HepG2 (cell line): Measurements from ENCODE around the gene TMEM11. TPM values are rescaled to one million over a fixed set of nuclear protein-coding genes. Genes with fewer than 3 reads are reported as not detected.

ENCODE experiments used
- ATAC-seq: fragments of 200-7000 bp; cut with Tn5 transposase; 3 replicates; pipeline ENCODE4 v1.9.1; 2020; ENCODE audit warnings: mild to moderate bottlenecking, moderate library complexity
- BruUV-seq: library from RNA; stranded (reverse); fragments of 400-500 nt; replicated peaks from 2 replicates; lab custom pipeline; 2021; lab: Mats Ljungman, UMichigan
- CTCF ChIA-PET: fragments of 300-600 bp; formaldehyde crosslinking; extraction: SDS; loops from one replicate; lab custom pipeline; 2021; ENCODE audit warnings: low total read pairs, inconsistent platforms, low intra/inter-chr PET ratio; lab: Yijun Ruan, JAX
- POLR2A ChIA-PET: fragments of 350-600 bp; sonication (Branson Sonifier 250); formaldehyde crosslinking; loops from one replicate; lab custom pipeline; 2020; ENCODE audit warnings: antibody characterized with exemption, inconsistent platforms; lab: Yijun Ruan, JAX
- DNase-seq: peaks from one replicate; pipeline ENCODE4 v3.0.0-alpha.2; 2015; ENCODE audit warnings: low spot score
- FAIRE-seq: peaks from 3 replicates; lab custom pipeline; 2011; peaks lifted over from hg19 to GRCh38; lab: Jason Lieb, UNC
- H2AFZ ChIP-seq: one replicate; pipeline ENCODE4 v1.6.1; 2011; ENCODE audit warnings: low read length, inconsistent platforms
- H3K27ac ChIP-seq: fragments of 300-600 bp; 3 replicates; pipeline ENCODE4 v1.8.0; 2011; ENCODE audit warnings: mixed run types, mild to moderate bottlenecking, mixed read lengths, low read length, inconsistent platforms; ENCODE audit not compliant: insufficient read depth; ENCODE audit errors: extremely low read length
- H3K27me3 ChIP-seq, 2 experiments: fragments of 200-600 bp in 1 of 2; 2 replicates in 1 of 2; 3 replicates in 1 of 2; pipeline versions ENCODE4 v1.6.0 to v1.8.0; 2011; ENCODE audit warnings: low read length in 2 of 2, mild to moderate bottlenecking in 2 of 2, moderate library complexity in 2 of 2, inconsistent platforms in 1 of 2; ENCODE audit not compliant: insufficient read depth in 2 of 2, control insufficient read depth in 1 of 2
- H3K36me3 ChIP-seq, 2 experiments: fragments of 200-600 bp in 1 of 2; replicated peaks in 1 of 2; 2 replicates in 1 of 2; 3 replicates in 1 of 2; pipeline versions ENCODE4 v1.5.1 to v1.8.0; 2011; ENCODE audit warnings: low read length in 2 of 2, inconsistent platforms in 1 of 2; ENCODE audit not compliant: insufficient read depth in 2 of 2, control insufficient read depth in 1 of 2
- H3K4me1 ChIP-seq: 2 replicates; pipeline ENCODE4 v1.5.1; 2012; ENCODE audit warnings: low read length, inconsistent platforms; ENCODE audit not compliant: insufficient read depth
- H3K4me2 ChIP-seq: 2 replicates; pipeline ENCODE4 v1.6.0; 2011; ENCODE audit warnings: low read depth, low read length, inconsistent platforms
- H3K4me3 ChIP-seq, 3 experiments: fragments of 200-600 bp in 1 of 3; sonication (generic), shearing (Covaris generic) in 1 of 3; replicated peaks in 1 of 3; 2 replicates each; pipeline ENCODE4 v1.5.1; 2011 to 2016; ENCODE audit warnings: low read length in 3 of 3, inconsistent platforms in 2 of 3, low read depth in 2 of 3, mild to moderate bottlenecking in 2 of 3, control low read depth in 1 of 3, mixed read lengths in 1 of 3; ENCODE audit not compliant: insufficient read depth in 1 of 3
- H3K79me2 ChIP-seq: one replicate; pipeline ENCODE4 v1.6.1; 2011; ENCODE audit warnings: low read length, inconsistent platforms; ENCODE audit not compliant: insufficient read depth
- H3K9ac ChIP-seq: 2 replicates; pipeline ENCODE4 v1.6.0; 2011; ENCODE audit warnings: mild to moderate bottlenecking, low read depth, low read length, inconsistent platforms; ENCODE audit not compliant: insufficient read depth
- H3K9me3 ChIP-seq: 2 replicates; pipeline ENCODE4 v1.5.1; 2012; ENCODE audit warnings: mild to moderate bottlenecking, low read length
- H4K20me1 ChIP-seq: 2 replicates; pipeline ENCODE4 v1.6.0; 2011; ENCODE audit warnings: inconsistent platforms, mild to moderate bottlenecking, low read length, moderate library complexity; ENCODE audit not compliant: insufficient read depth
- GABPB1 ChIP-seq: IDR thresholded peaks from 2 replicates; pipeline ENCODE4 v1.6.1; 2016; ENCODE audit warnings: mild to moderate bottlenecking, missing genetic modification reagents, moderate library complexity, missing compliant biosample characterization
- HNRNPLL ChIP-seq: fragments of 200-400 bp; formaldehyde crosslinking; IDR thresholded peaks from 2 replicates; pipeline ENCODE4 v1.6.1; 2017; ENCODE audit warnings: mild to moderate bottlenecking, low read depth, low read length; ENCODE audit not compliant: poor library complexity, severe bottlenecking
- KLF16 ChIP-seq, 2 experiments: sonication (generic) in 1 of 2; formaldehyde crosslinking in 1 of 2; IDR thresholded peaks; 2 replicates each; pipeline versions ENCODE4 v1.6.1 to v1.8.0; 2016 to 2023; ENCODE audit warnings: missing genetic modification reagents in 2 of 2, missing compliant biosample characterization in 1 of 2
- MAFK ChIP-seq, 2 experiments: IDR thresholded peaks in 1 of 2; conservative IDR thresholded peaks in 1 of 2; 2 replicates each; pipeline ENCODE4 v1.6.1; 2011; ENCODE audit warnings: improper control_type of control experiment in 2 of 2, low read length in 2 of 2
- SALL1 ChIP-seq: sonication (generic); formaldehyde crosslinking; IDR thresholded peaks from 2 replicates; pipeline ENCODE4 v1.8.0; 2022; ENCODE audit warnings: mild to moderate bottlenecking, missing genetic modification reagents
- SIN3A ChIP-seq: IDR thresholded peaks from 2 replicates; pipeline ENCODE4 v1.6.1; 2011; ENCODE audit warnings: low read depth, mild to moderate bottlenecking, control low read depth, low read length, borderline replicate concordance
- SOX6 ChIP-seq, 2 experiments: fragments of 450-650 bp in 1 of 2; sonication (generic) in 1 of 2; formaldehyde crosslinking in 1 of 2; IDR thresholded peaks; 2 replicates each; pipeline versions ENCODE4 v1.4.0 to v1.6.1; 2017 to 2020; ENCODE audit warnings: antibody characterized with exemption in 1 of 2, mild to moderate bottlenecking in 1 of 2, missing genetic modification reagents in 1 of 2
- TFAP4 ChIP-seq: sonication (generic); IDR thresholded peaks from 2 replicates; pipeline ENCODE4 v1.6.1; 2016; ENCODE audit warnings: low read depth, borderline replicate concordance
- ZMYM3 ChIP-seq: sonication (generic); formaldehyde crosslinking; IDR thresholded peaks from 2 replicates; pipeline ENCODE4 v1.5.1; 2020; ENCODE audit warnings: mild to moderate bottlenecking, missing genetic modification reagents
- ZNF160 ChIP-seq: sonication (generic); formaldehyde crosslinking; IDR thresholded peaks from 2 replicates; pipeline ENCODE4 v1.8.0; 2022; ENCODE audit warnings: mild to moderate bottlenecking, inconsistent platforms, missing genetic modification reagents
- ZNF337 ChIP-seq: sonication (generic); formaldehyde crosslinking; IDR thresholded peaks from 2 replicates; pipeline ENCODE4 v1.5.1; 2020; ENCODE audit warnings: missing genetic modification reagents, low read depth, mild to moderate bottlenecking, borderline replicate concordance
- ZNF777 ChIP-seq: sonication (generic); formaldehyde crosslinking; IDR thresholded peaks from 2 replicates; pipeline ENCODE4 v1.4.0; 2020; ENCODE audit warnings: missing genetic modification reagents
- WGBS: methylation state at CpG from one replicate; pipeline ENCODE4 v1.1.6; 2017; ENCODE audit warnings: low lambda C conversion rate; 5-methylcytosine and 5-hydroxymethylcytosine counted together
- in situ Hi-C: cut with HindIII; loops from 2 replicates; pipeline ENCODE4 v1.10.0; 2017; ENCODE audit warnings: low pct_unique_long_range_greater_than_20kb; ENCODE audit not compliant: extremely low pct_ligation_motif_present
- intact Hi-C: fragments of 100-400 bp; cut with micrococcal nuclease; formaldehyde crosslinking; loops from one replicate; pipeline ENCODE4 v1.10.0; 2022; ENCODE audit not compliant: unreplicated experiment
- polyA plus RNA-seq, 8 experiments: library from polyadenylated mRNA; depleted of rRNA in 3 of 8; stranded (reverse) in 7 of 8; unstranded in 1 of 8; fragments of >200 nt; fragmentation: Illumina TruSeq in 4 of 8; extraction: Trizol in 4 of 8; gene quantifications; 2 replicates each; pipeline versions ENCODE4 v1.2.1 to v1.2.3, GENCODE V29; 2011 to 2016; ENCODE audit warnings: low read depth in 4 of 8, missing spikeins in 1 of 8, mixed read lengths in 1 of 8; ENCODE audit not compliant: insufficient read depth in 1 of 8
- total RNA-seq, 5 experiments: library from RNA; depleted of rRNA; stranded (reverse); fragments of >200 nt; fragmentation: Illumina TruSeq; extraction: Trizol; gene quantifications; 2 replicates each; pipeline ENCODE4 v1.2.3, GENCODE V29; 2016; ENCODE audit warnings: low read depth in 1 of 5
- TF ChIP-seq, protein P1 (sequence below): sonication (generic); formaldehyde crosslinking; IDR thresholded peaks from 2 replicates; pipeline ENCODE4 v1.4.0; 2020; ENCODE audit warnings: missing genetic modification reagents
- TF ChIP-seq, protein P2 (sequence below), 2 experiments: sonication (generic) in 1 of 2; formaldehyde crosslinking in 1 of 2; IDR thresholded peaks; 2 replicates each; pipeline versions ENCODE4 v1.5.1 to v1.6.1; 2011 to 2020; ENCODE audit warnings: borderline replicate concordance in 1 of 2, low read depth in 1 of 2, low read length in 1 of 2, mild to moderate bottlenecking in 1 of 2, missing genetic modification reagents in 1 of 2, moderate library complexity in 1 of 2

The TMEM11 gene
- total and polyA plus RNA-seq, 2 of the 13 experiments (the other 11 are each of a cell fraction or from before 2014, with no cell fraction given): 18.7 to 35.0 TPM

- peak; percentile 95 for TF ChIP-seq ZMYM3 (CRISPR knock-in tag)
- TF ChIP-seq SOX6 (IDR thresholded peaks at IDR 0.05): no peak
- TF ChIP-seq SOX6 (CRISPR knock-in tag; IDR thresholded peaks at IDR 0.05): peak; percentile 3; the same call in 1 of the 2 replicates
These were observed 39.9 kb upstream of the TMEM11 start (continued) for GRCh38 chr17:21253646-21254441.

GRCh38 chr17:21252796-21253645 is 39.1 kb upstream of the TMEM11 start, which contains the start of gene NATD1:
Gene NATD1, minus strand, starts transcription at chr17:21253410. Its CDS starts 146 bp downstream, at chr17:21253264.
- H3K9ac ChIP-seq: peak within 1 kb of the TSS; percentile 60; the same call in 1 of the 2 replicates
- ATAC-seq: peak; percentile 56
- BruUV-seq: no TSS peak
- peaks cover 22% of the 10 kb centered on the region for H3K4me1 ChIP-seq
- peak; percentile 68 for DNase-seq
- no peaks in the 10 kb centered on the region for H3K36me3 ChIP-seq
- POLR2A ChIA-PET: interaction anchor here (1.1 kb wide), 1 partner anchor 23 kb away, joined by 3 read pairs; no protein-coding TSS in a partner anchor
- no peak within 1 kb of the TSS for H3K27ac ChIP-seq
- no CpG with 5 or more reads among the region's 117 CpGs for WGBS
- in situ Hi-C loops: no loop called here
- peaks cover 3 to 34% of the 10 kb centered on the region in 2 experiments; a peak in 4 of 5 replicates for H3K27me3 ChIP-seq
- H3K4me3 ChIP-seq: peak within 1 kb of the TSS; percentile 65 to 76 (median 75)
- intact Hi-C loops: loop anchor here (1.0 to 5.0 kb wide), 2 partner anchors 34 to 40 kb away; no protein-coding TSS in a partner anchor
- peaks cover 3% of the 10 kb centered on the region; the same call in 1 of the 2 replicates for H4K20me1 ChIP-seq
- H3K79me2 ChIP-seq: no peaks in the 10 kb centered on the region
- FAIRE-seq: no peak
- no peaks in the 10 kb centered on the region for H3K9me3 ChIP-seq
- H3K4me2 ChIP-seq: peak within 1 kb of the TSS; percentile 87
- CTCF ChIA-PET: interaction anchor here (1.3 kb wide), 1 partner anchor 27 kb away, joined by 3 read pairs; no protein-coding TSS in a partner anchor
- H2AFZ ChIP-seq: no peak within 1 kb of the TSS
- TF ChIP-seq HNRNPLL: peak; percentile 79
- no peak for TF ChIP-seq ZNF160 (CRISPR knock-in tag)
- TF ChIP-seq TFAP4: peak; percentile 99
- TF ChIP-seq, protein P1, sequence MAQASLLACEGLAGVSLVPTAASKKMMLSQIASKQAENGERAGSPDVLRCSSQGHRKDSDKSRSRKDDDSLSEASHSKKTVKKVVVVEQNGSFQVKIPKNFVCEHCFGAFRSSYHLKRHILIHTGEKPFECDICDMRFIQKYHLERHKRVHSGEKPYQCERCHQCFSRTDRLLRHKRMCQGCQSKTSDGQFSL (CRISPR knock-in tag): peak; percentile 80
- TF ChIP-seq MAFK (conservative IDR thresholded peaks at IDR 0.05 in 1 of 2, IDR thresholded peaks at IDR 0.05 in 1 of 2; ENCODE audit: low read length in 2 of 2): no peak
- TF ChIP-seq SALL1 (CRISPR knock-in tag): peak; percentile 38; the same call in 1 of the 2 replicates
- no peak for TF ChIP-seq ZNF777
- TF ChIP-seq, protein P2, sequence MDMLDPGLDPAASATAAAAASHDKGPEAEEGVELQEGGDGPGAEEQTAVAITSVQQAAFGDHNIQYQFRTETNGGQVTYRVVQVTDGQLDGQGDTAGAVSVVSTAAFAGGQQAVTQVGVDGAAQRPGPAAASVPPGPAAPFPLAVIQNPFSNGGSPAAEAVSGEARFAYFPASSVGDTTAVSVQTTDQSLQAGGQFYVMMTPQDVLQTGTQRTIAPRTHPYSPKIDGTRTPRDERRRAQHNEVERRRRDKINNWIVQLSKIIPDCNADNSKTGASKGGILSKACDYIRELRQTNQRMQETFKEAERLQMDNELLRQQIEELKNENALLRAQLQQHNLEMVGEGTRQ (IDR thresholded peaks at IDR 0.05; ENCODE audit: low read depth, low read length): peak; percentile 89
- TF ChIP-seq, protein P2 (CRISPR knock-in tag; IDR thresholded peaks at IDR 0.05; ENCODE audit: borderline replicate concordance): peak; percentile 91; the same call in 1 of the 2 replicates
- TF ChIP-seq GABPB1 (CRISPR knock-in tag): peak; percentile 28; the same call in 1 of the 2 replicates
- TF ChIP-seq SIN3A: 0 out of 2 replicates have a peak, but pooled peaks have one; percentile 36
- no peak for TF ChIP-seq ZNF337
- TF ChIP-seq KLF16 (CRISPR knock-in tag; IDR thresholded peaks at IDR 0.05): 0 out of 4 replicates have a peak, but pooled peaks of 1 of the 2 experiments have one; percentile 40
